ENCODE results near the gene HMGCLL1.

Gene HMGCLL1

DNA sequence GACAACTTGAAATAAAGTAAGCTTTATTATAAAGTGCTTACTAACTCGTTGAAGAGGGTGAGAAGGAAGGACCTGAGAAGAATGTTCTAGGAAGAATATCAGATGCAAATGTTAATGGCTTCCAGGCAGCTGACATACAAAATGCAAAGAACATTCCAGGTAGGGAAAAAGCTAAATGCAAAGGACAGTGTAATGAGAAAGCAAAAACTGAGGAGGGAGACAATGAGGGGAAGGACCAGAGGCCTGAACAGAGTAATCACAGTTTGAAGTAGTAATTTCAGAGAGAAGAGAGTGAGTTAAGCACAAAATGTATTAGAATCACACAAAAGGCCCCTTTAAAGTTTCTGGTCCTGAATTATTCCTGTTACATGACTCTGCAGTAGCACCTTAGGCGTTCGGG is 81.3 kb downstream of the HMGCLL1 start:
- CTCF ChIA-PET = no interaction called here
- POLR2A ChIA-PET = no interaction called here
- DNase-seq (ENCODE audit: extremely low spot score) = no peak
- TF ChIP-seq CTBP1 (IDR thresholded peaks at IDR 0.05; ENCODE audit: borderline replicate concordance) (no peak), TARDBP (IDR thresholded peaks at IDR 0.05) (no peak), ARNT (IDR thresholded peaks at IDR 0.05) (no peak), FOXK2 (IDR thresholded peaks at IDR 0.05) (no peak)

DNA sequence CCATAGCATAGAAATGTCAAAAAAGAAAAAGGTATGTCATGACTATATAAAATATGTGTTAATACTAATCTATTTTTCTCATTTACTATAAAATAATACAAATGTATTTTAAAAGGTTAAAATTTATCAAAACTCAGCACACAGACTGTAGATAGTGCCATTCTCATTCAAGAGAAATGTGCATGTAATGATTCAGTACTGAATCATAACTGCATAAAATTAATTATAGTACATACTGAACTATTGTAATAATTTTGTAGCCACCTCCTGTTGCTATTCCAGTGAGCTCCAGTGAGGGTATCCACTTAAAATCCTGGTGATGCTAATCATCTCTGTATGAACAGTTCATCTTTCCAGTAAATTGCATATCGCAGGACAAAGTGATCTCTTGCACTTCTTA is 82.8 kb downstream of the HMGCLL1 start:
- TF ChIP-seq HDGF (IDR thresholded peaks at IDR 0.05; ENCODE audit: borderline replicate concordance) = no peak
- no peak for TF ChIP-seq FOXK2 (IDR thresholded peaks at IDR 0.05)
- no peak for TF ChIP-seq SUZ12 (IDR thresholded peaks at IDR 0.05)
- TF ChIP-seq, protein P1, sequence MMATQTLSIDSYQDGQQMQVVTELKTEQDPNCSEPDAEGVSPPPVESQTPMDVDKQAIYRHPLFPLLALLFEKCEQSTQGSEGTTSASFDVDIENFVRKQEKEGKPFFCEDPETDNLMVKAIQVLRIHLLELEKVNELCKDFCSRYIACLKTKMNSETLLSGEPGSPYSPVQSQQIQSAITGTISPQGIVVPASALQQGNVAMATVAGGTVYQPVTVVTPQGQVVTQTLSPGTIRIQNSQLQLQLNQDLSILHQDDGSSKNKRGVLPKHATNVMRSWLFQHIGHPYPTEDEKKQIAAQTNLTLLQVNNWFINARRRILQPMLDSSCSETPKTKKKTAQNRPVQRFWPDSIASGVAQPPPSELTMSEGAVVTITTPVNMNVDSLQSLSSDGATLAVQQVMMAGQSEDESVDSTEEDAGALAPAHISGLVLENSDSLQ (IDR thresholded peaks at IDR 0.05) = no peak
- POLR2A ChIA-PET = no interaction called here
- no peak for DNase-seq (ENCODE audit: extremely low spot score)
- CTCF ChIA-PET = interaction anchor here (0.7 kb wide), 2 partner anchors 16 to 17 kb away, joined by 3 read pairs; no protein-coding TSS in a partner anchor

DNA sequence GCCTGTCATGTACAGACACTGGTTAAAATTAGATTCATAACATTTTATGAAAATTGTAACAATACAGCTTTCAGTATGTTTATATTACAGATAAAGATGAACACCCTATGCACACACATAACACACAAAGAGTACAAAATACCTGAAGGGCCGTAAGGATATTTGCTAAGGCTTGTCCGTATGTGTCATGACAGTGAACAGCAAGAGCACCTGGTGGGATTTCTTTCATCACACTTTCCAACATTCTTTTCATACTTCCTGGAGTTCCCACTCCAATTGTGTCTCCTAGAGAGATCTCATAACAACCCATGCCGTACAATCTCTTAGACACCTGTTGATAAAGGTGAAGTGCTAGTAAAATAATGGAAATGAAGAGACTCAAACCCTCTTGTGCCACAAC is 83.7 kb downstream of the HMGCLL1 start:
- no peak for DNase-seq (ENCODE audit: extremely low spot score)
- TF ChIP-seq SP1 (IDR thresholded peaks at IDR 0.05) = no peak
- no peak for TF ChIP-seq ELF4 (IDR thresholded peaks at IDR 0.05)
- TF ChIP-seq, protein P1 (IDR thresholded peaks at IDR 0.05) = no peak
- POLR2A ChIA-PET = no interaction called here
- CTCF ChIA-PET = no interaction called here

- CTCF ChIA-PET = no interaction called here
- POLR2A ChIA-PET = no interaction called here
- no peak for TF ChIP-seq ZNF384 (IDR thresholded peaks at IDR 0.05)
- TF ChIP-seq NFRKB (IDR thresholded peaks at IDR 0.05) = no peak
- no peak for TF ChIP-seq HDGF (IDR thresholded peaks at IDR 0.05; ENCODE audit: borderline replicate concordance)
- TF ChIP-seq FOXK2 (IDR thresholded peaks at IDR 0.05) = no peak
- no peak for TF ChIP-seq FOXM1 (IDR thresholded peaks at IDR 0.05; ENCODE audit: borderline replicate concordance)
- TF ChIP-seq BHLHE40 (IDR thresholded peaks at IDR 0.05; ENCODE audit: borderline replicate concordance) = no peak
- no peak for TF ChIP-seq LEF1 (IDR thresholded peaks at IDR 0.05; ENCODE audit: borderline replicate concordance)
- TF ChIP-seq TARDBP (IDR thresholded peaks at IDR 0.05) = no peak
- no peak for TF ChIP-seq L3MBTL2 (conservative IDR thresholded peaks at IDR 0.05)
- TF ChIP-seq SUZ12 (IDR thresholded peaks at IDR 0.05) = no peak
- no peak for DNase-seq (ENCODE audit: extremely low spot score)
Measured at GRCh38 chr6:55494411-55494810, 84.6 kb downstream of the HMGCLL1 start.

GRCh38 chr6:55492259-55492658 is 86.7 kb downstream of the HMGCLL1 start:
- ChIA-PET POLR2A (no interaction called here), CTCF (no interaction called here)
- no peak for DNase-seq (ENCODE audit: extremely low spot score)
- TF ChIP-seq, protein P1 (IDR thresholded peaks at IDR 0.05) = no peak
- TF ChIP-seq HDGF (IDR thresholded peaks at IDR 0.05; ENCODE audit: borderline replicate concordance) (no peak), FOXK2 (IDR thresholded peaks at IDR 0.05) (no peak), SUZ12 (IDR thresholded peaks at IDR 0.05) (no peak), LEF1 (IDR thresholded peaks at IDR 0.05; ENCODE audit: borderline replicate concordance) (no peak), ARNT (IDR thresholded peaks at IDR 0.05) (no peak), NFRKB (IDR thresholded peaks at IDR 0.05) (no peak)

- TF ChIP-seq TARDBP (IDR thresholded peaks at IDR 0.05) = no peak
- no peak for TF ChIP-seq NFRKB (IDR thresholded peaks at IDR 0.05)
- POLR2A ChIA-PET = no interaction called here
- CTCF ChIA-PET = no interaction called here
- DNase-seq (ENCODE audit: extremely low spot score) = no peak
Measured at GRCh38 chr6:55490871-55491270, 88.1 kb downstream of the HMGCLL1 start.

DNA sequence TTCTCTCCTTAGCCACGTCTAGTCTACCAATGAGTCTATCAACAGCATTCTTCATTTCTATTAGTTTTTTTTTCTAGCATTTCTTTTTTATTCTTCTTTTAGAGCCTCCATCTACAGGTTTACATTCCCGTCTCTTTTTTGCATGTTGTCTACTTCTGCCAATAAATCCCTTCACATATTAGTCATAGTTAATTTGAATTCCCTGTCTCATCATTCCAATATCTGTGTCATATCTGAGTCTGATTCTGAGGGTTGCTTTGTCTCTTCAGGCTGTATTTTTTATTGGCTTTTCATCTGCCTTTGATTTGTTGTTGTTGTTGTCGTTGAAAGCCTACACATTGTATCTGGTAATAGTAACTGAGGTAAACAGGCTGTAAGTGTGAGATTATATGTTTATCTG is 104.6 kb downstream of the HMGCLL1 start:
- POLR2A ChIA-PET = no interaction called here
- no peak for DNase-seq (ENCODE audit: extremely low spot score)
- CTCF ChIA-PET = no interaction called here
- TF ChIP-seq FOXM1 (IDR thresholded peaks at IDR 0.05; ENCODE audit: borderline replicate concordance) (no peak), SUZ12 (IDR thresholded peaks at IDR 0.05) (no peak), HDGF (IDR thresholded peaks at IDR 0.05; ENCODE audit: borderline replicate concordance) (no peak), ZNF384 (IDR thresholded peaks at IDR 0.05) (no peak), CTBP1 (IDR thresholded peaks at IDR 0.05; ENCODE audit: borderline replicate concordance) (no peak), LEF1 (IDR thresholded peaks at IDR 0.05; ENCODE audit: borderline replicate concordance) (no peak), NFRKB (IDR thresholded peaks at IDR 0.05) (no peak), FOXA1 (IDR thresholded peaks at IDR 0.05) (no peak), ELF4 (IDR thresholded peaks at IDR 0.05) (no peak), L3MBTL2 (conservative IDR thresholded peaks at IDR 0.05) (no peak), FOXK2 (IDR thresholded peaks at IDR 0.05) (no peak)

DNA sequence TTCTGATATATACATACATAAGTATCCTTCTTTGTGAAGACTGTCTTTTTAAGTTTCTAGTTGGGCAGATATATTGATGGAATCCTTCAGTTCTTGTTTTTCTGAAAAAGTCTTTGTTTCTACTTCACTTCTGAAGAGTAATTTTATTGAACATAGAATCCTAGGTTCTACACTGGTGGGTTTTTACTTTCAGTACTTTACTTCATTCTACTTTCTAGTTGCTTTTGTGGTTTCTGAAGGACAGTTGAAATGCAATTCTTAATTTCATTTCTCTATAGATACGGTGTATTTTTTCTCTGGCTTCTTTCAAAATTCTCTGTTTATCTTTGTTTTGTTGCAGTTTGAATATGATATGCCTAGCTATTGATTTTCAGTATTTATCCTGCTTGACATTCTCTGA is 105.3 kb downstream of the HMGCLL1 start:
- ChIA-PET POLR2A (no interaction called here), CTCF (no interaction called here)
- TF ChIP-seq SUZ12 (IDR thresholded peaks at IDR 0.05) = no peak
- no peak for TF ChIP-seq LEF1 (IDR thresholded peaks at IDR 0.05; ENCODE audit: borderline replicate concordance)
- no peak for TF ChIP-seq TARDBP (IDR thresholded peaks at IDR 0.05)
- TF ChIP-seq FOXM1 (IDR thresholded peaks at IDR 0.05; ENCODE audit: borderline replicate concordance) = no peak
- no peak for TF ChIP-seq ELF4 (IDR thresholded peaks at IDR 0.05)
- no peak for TF ChIP-seq BHLHE40 (IDR thresholded peaks at IDR 0.05; ENCODE audit: borderline replicate concordance)
- no peak for TF ChIP-seq HDGF (IDR thresholded peaks at IDR 0.05; ENCODE audit: borderline replicate concordance)
- TF ChIP-seq ARNT (IDR thresholded peaks at IDR 0.05) = no peak
- no peak for TF ChIP-seq NFRKB (IDR thresholded peaks at IDR 0.05)
- TF ChIP-seq FOXK2 (IDR thresholded peaks at IDR 0.05) = no peak
- no peak for TF ChIP-seq ZNF384 (IDR thresholded peaks at IDR 0.05)
- no peak for TF ChIP-seq FOXA1 (IDR thresholded peaks at IDR 0.05)
- TF ChIP-seq L3MBTL2 (conservative IDR thresholded peaks at IDR 0.05) = no peak
- DNase-seq (ENCODE audit: extremely low spot score) = no peak
